H1 (cell line): ENCODE data around the gene NIPAL4. TPM values are rescaled to one million over a fixed set of nuclear protein-coding genes. Genes with fewer than 3 reads are reported as not detected.

Source experiments
- BCL11A ChIP-seq, 2 experiments: IDR thresholded peaks; one replicate each; pipeline ENCODE4 v1.6.1; 2011; ENCODE audit warnings: low read depth in 2 of 2, low read length in 2 of 2, mild to moderate bottlenecking in 2 of 2
- CEBPB ChIP-seq: IDR thresholded peaks from 2 replicates; pipeline ENCODE4 v1.6.1; 2012; ENCODE audit warnings: low read depth, low read length
- EP300 ChIP-seq, 2 experiments: IDR thresholded peaks; 1 replicate in 1 of 2; 2 replicates in 1 of 2; pipeline ENCODE4 v1.6.1; 2011 to 2012; ENCODE audit warnings: low read depth in 2 of 2, low read length in 2 of 2, mild to moderate bottlenecking in 2 of 2, borderline replicate concordance in 1 of 2, inconsistent platforms in 1 of 2, moderate library complexity in 1 of 2
- EZH2 ChIP-seq: fragments of 200-600 bp; sonication (generic); IDR thresholded peaks from 2 replicates; pipeline ENCODE4 v1.7.1; 2012; ENCODE audit warnings: low read depth, mild to moderate bottlenecking, moderate library complexity, low read length, inconsistent platforms; ENCODE audit not compliant: severe bottlenecking
- JUN ChIP-seq: IDR thresholded peaks from 2 replicates; pipeline ENCODE4 v1.6.1; 2011; ENCODE audit warnings: low read depth, mild to moderate bottlenecking, improper control_type of control experiment, low read length
- PHF8 ChIP-seq: fragments of 200-600 bp; sonication (generic); conservative IDR thresholded peaks from 2 replicates; pipeline ENCODE4 v1.7.1; 2012; ENCODE audit warnings: low read depth, mild to moderate bottlenecking, inconsistent platforms, low read length, moderate library complexity
- RAD21 ChIP-seq, 2 experiments: IDR thresholded peaks in 1 of 2; conservative IDR thresholded peaks in 1 of 2; 2 replicates each; pipeline ENCODE4 v1.6.1; 2011; ENCODE audit warnings: low read depth in 2 of 2, low read length in 2 of 2, improper control_type of control experiment in 1 of 2, inconsistent platforms in 1 of 2, mild to moderate bottlenecking in 1 of 2, moderate library complexity in 1 of 2
- RBBP5 ChIP-seq: IDR thresholded peaks from 2 replicates; pipeline ENCODE4 v1.7.1; 2012; ENCODE audit warnings: low read depth, mild to moderate bottlenecking, inconsistent platforms, low read length, moderate library complexity, borderline replicate concordance
- RFX5 ChIP-seq: IDR thresholded peaks from 2 replicates; pipeline ENCODE4 v1.6.1; 2011; ENCODE audit warnings: low read depth, low read length, improper control_type of control experiment, borderline replicate concordance
- RNF2 ChIP-seq: fragments of 200-900, 300-1000 bp; sonication (generic); IDR thresholded peaks from 2 replicates; pipeline ENCODE4 v1.7.1; 2016; ENCODE audit warnings: borderline replicate concordance, low read depth, mild to moderate bottlenecking, antibody characterized with exemption, low read length; ENCODE audit not compliant: poor library complexity, severe bottlenecking; ENCODE audit errors: missing control alignments
- polyA plus RNA-seq, 7 experiments: library from polyadenylated mRNA; depleted of rRNA in 3 of 7; stranded (reverse) in 5 of 7; unstranded in 2 of 7; fragments of >200 nt in 5 of 7; fragments of 200-250 nt in 2 of 7; gene quantifications; 1 replicate in 5 of 7; 2 replicates in 1 of 7; 4 replicates in 1 of 7; pipeline versions ENCODE4 v1.2.1 to v1.2.3, GENCODE V29; 2011 to 2013; ENCODE audit warnings: missing spikeins in 2 of 7, mixed read lengths in 2 of 7
- total RNA-seq: library from RNA; stranded (reverse); fragmentation: NEBNext Ultra II Directional; extraction: Animal tissue kit (Norgen Biotek cat#: 25700); gene quantifications from 2 replicates; pipeline ENCODE4 v1.2.1, GENCODE V29; 2021

NIPAL4 gene
- total and polyA plus RNA-seq, 2 of the 8 experiments (the other 6 are each of a cell fraction or from before 2014, with no cell fraction given): 0.09 to 0.20 TPM

- no peak for TF ChIP-seq JUN
- no peak for TF ChIP-seq RFX5
- no peak for TF ChIP-seq EZH2
- TF ChIP-seq RNF2: no peak
- no peak for TF ChIP-seq BCL11A (IDR thresholded peaks at IDR 0.05; ENCODE audit: low read depth in 2 of 2, low read length in 2 of 2)
- TF ChIP-seq PHF8: no peak
- no peak for TF ChIP-seq RAD21 (IDR thresholded peaks at IDR 0.05 in 1 of 2, conservative IDR thresholded peaks at IDR 0.05 in 1 of 2; ENCODE audit: low read depth in 2 of 2, low read length in 2 of 2)
- no peak for TF ChIP-seq RBBP5
- TF ChIP-seq EP300 (IDR thresholded peaks at IDR 0.05; ENCODE audit: borderline replicate concordance in 1 of 2, low read depth in 2 of 2, low read length in 2 of 2): no peak
- TF ChIP-seq CEBPB: no peak
Measured at GRCh38 chr5:157506981-157507780, 47.2 kb downstream of the NIPAL4 start (continued).
